Endothelial cell of umbilical vein (primary cell): ENCODE data around the gene MYH11. TPM values are rescaled to one million over a fixed set of nuclear protein-coding genes. Genes with fewer than 3 reads are reported as not detected.

Experiments
- BruUV-seq: library from RNA; stranded (reverse); fragments of 400-500 nt; replicated peaks from 2 replicates; lab custom pipeline; 2021; lab: Mats Ljungman, UMichigan
- CTCF ChIA-PET: fragments of 300-600, 350-600 bp; sonication (Branson Sonifier 250); formaldehyde crosslinking; loops from one replicate; lab custom pipeline; 2021; ENCODE audit warnings: antibody characterized with exemption, inconsistent platforms; lab: Charles Lee
- POLR2A ChIA-PET: fragments of 300-600, 350-600 bp; sonication (Branson Sonifier 250); formaldehyde crosslinking; loops from one replicate; lab custom pipeline; 2021; ENCODE audit warnings: antibody characterized with exemption, inconsistent platforms; lab: Charles Lee
- DNase-seq: peaks from one replicate; pipeline ENCODE4 v3.0.0-alpha.2; 2011; ENCODE audit warnings: low read depth, low spot score
- FAIRE-seq: peaks from 2 replicates; lab custom pipeline; 2011; peaks lifted over from hg19 to GRCh38; lab: Jason Lieb, UNC
- H2AFZ ChIP-seq: 2 replicates; pipeline ENCODE4 v1.6.0; 2012; ENCODE audit warnings: low read depth, low read length, control low read depth, inconsistent platforms
- H3K27ac ChIP-seq: 2 replicates; pipeline ENCODE4 v1.5.1; 2011; ENCODE audit warnings: low read depth, mild to moderate bottlenecking, control low read depth, low read length, moderate library complexity; ENCODE audit not compliant: insufficient read depth
- H3K27me3 ChIP-seq, 2 experiments: 2 replicates each; pipeline versions ENCODE4 v1.6.0 to v1.6.1; 2011; ENCODE audit warnings: low read length in 2 of 2, mixed read lengths in 1 of 2; ENCODE audit not compliant: control insufficient read depth in 2 of 2, insufficient read depth in 2 of 2
- H3K36me3 ChIP-seq, 2 experiments: 2 replicates in 1 of 2; 3 replicates in 1 of 2; pipeline ENCODE4 v1.5.1; 2011; ENCODE audit warnings: low read length in 2 of 2, mild to moderate bottlenecking in 1 of 2, moderate library complexity in 1 of 2; ENCODE audit not compliant: control insufficient read depth in 2 of 2, insufficient read depth in 2 of 2; ENCODE audit errors: extremely low read depth in 1 of 2
- H3K4me1 ChIP-seq: 3 replicates; pipeline ENCODE4 v1.5.1; 2011; ENCODE audit warnings: mild to moderate bottlenecking, low read length; ENCODE audit not compliant: control insufficient read depth, insufficient read depth; ENCODE audit errors: extremely low read depth
- H3K4me2 ChIP-seq: 2 replicates; pipeline ENCODE4 v1.6.1; 2011; ENCODE audit warnings: low read length, control low read depth, mixed read lengths; ENCODE audit not compliant: insufficient read depth
- H3K4me3 ChIP-seq, 3 experiments: fragments of 200-600 bp in 1 of 3; sonication (generic), shearing (Covaris generic) in 1 of 3; replicated peaks in 1 of 3; 2 replicates each; pipeline ENCODE4 v1.5.1; 2011 to 2016; ENCODE audit warnings: control low read depth in 3 of 3, low read length in 3 of 3, mild to moderate bottlenecking in 2 of 3, inconsistent platforms in 1 of 3, low read depth in 1 of 3, moderate library complexity in 1 of 3; ENCODE audit not compliant: insufficient read depth in 1 of 3
- H3K79me2 ChIP-seq: 2 replicates; pipeline ENCODE4 v1.6.0; 2012; ENCODE audit warnings: low read length, inconsistent platforms; ENCODE audit not compliant: control insufficient read depth, insufficient read depth
- H3K9ac ChIP-seq: replicated peaks from 2 replicates; pipeline ENCODE3; 2011; ENCODE audit warnings: low read length, control low read depth; ENCODE audit not compliant: insufficient read depth; ENCODE audit errors: extremely low read depth
- H3K9me1 ChIP-seq: replicated peaks from 3 replicates; pipeline ENCODE4 v1.6.0; 2011; ENCODE audit warnings: mild to moderate bottlenecking, low read length; ENCODE audit not compliant: control insufficient read depth, insufficient read depth; ENCODE audit errors: extremely low read depth
- H3K9me3 ChIP-seq: replicated peaks from 2 replicates; pipeline ENCODE4 v1.5.1; 2012; ENCODE audit warnings: low read length, inconsistent platforms; ENCODE audit not compliant: control insufficient read depth, insufficient read depth
- H4K20me1 ChIP-seq: replicated peaks from 2 replicates; pipeline ENCODE3; 2011; ENCODE audit warnings: mild to moderate bottlenecking, low read length; ENCODE audit not compliant: control insufficient read depth, insufficient read depth; ENCODE audit errors: extremely low read depth
- EZH2 ChIP-seq: IDR thresholded peaks from 2 replicates; pipeline ENCODE4 v1.6.1; 2012; ENCODE audit warnings: borderline replicate concordance, low read depth, mild to moderate bottlenecking, moderate library complexity, low read length, inconsistent platforms; ENCODE audit not compliant: severe bottlenecking
- FOS ChIP-seq: IDR thresholded peaks from 2 replicates; pipeline ENCODE4 v1.6.1; 2011; ENCODE audit warnings: mild to moderate bottlenecking, low read length, moderate library complexity, borderline replicate concordance; ENCODE audit not compliant: insufficient read depth
- GATA2 ChIP-seq: IDR thresholded peaks from 2 replicates; pipeline ENCODE4 v1.7.0; 2011; ENCODE audit warnings: low read depth, mild to moderate bottlenecking, moderate library complexity, mixed read lengths, low read length; ENCODE audit not compliant: insufficient read length, insufficient read depth
- JUN ChIP-seq: IDR thresholded peaks from 2 replicates; pipeline ENCODE4 v1.6.1; 2011; ENCODE audit warnings: borderline replicate concordance, low read depth; ENCODE audit not compliant: insufficient read length, insufficient read depth
- MYC ChIP-seq: IDR thresholded peaks from one replicate; pipeline ENCODE4 v1.6.1; 2011; ENCODE audit warnings: mild to moderate bottlenecking, low read depth, low read length
- POLR2A ChIP-seq: IDR thresholded peaks from 2 replicates; pipeline ENCODE4 v1.6.1; 2012; ENCODE audit warnings: low read depth, mild to moderate bottlenecking, control low read depth, low read length
- POLR2AphosphoS5 ChIP-seq: IDR thresholded peaks from 2 replicates; pipeline ENCODE4 v1.6.1; 2012; ENCODE audit warnings: low read depth, mild to moderate bottlenecking, control low read depth, low read length, moderate library complexity; ENCODE audit not compliant: insufficient read depth
- dilution Hi-C: fragments of 300-500 bp; cut with MboI; formaldehyde crosslinking; loops from one replicate; pipeline ENCODE4 v1.15.0; 2019; ENCODE audit warnings: low sequenced_read_pairs; ENCODE audit not compliant: extremely low pct_ligation_motif_present
- intact Hi-C: fragments of 100-400 bp; cut with micrococcal nuclease; formaldehyde crosslinking; loops from one replicate; pipeline ENCODE4 v1.10.0; 2022
- polyA plus RNA-seq, 4 experiments: library from polyadenylated mRNA; depleted of rRNA in 3 of 4; stranded (reverse) in 3 of 4; unstranded in 1 of 4; fragments of >200 nt; gene quantifications; 2 replicates each; pipeline versions ENCODE4 v1.2.1 to v1.2.3, GENCODE V29; 2011 to 2012; ENCODE audit warnings: missing spikeins in 1 of 4
- total RNA-seq: library from RNA; stranded (reverse); gene quantifications from 2 replicates; pipeline ENCODE4 v1.2.3, GENCODE V29; 2021
- TF ChIP-seq, protein P1 (sequence below): IDR thresholded peaks from 2 replicates; pipeline ENCODE4 v1.6.1; 2011; ENCODE audit not compliant: insufficient read depth, insufficient read length
- TF ChIP-seq, protein P2 (sequence below), 2 donors: IDR thresholded peaks; 1 replicate in 1 of 2; 2 replicates in 1 of 2; pipeline ENCODE4 v1.5.1; 2011; ENCODE audit warnings: low read length in 2 of 2, mild to moderate bottlenecking in 2 of 2, moderate library complexity in 2 of 2, control low read depth in 1 of 2, inconsistent platforms in 1 of 2, low read depth in 1 of 2; ENCODE audit not compliant: insufficient read depth in 1 of 2; ENCODE audit errors: extremely low read depth in 1 of 2

MYH11 gene
- total and polyA plus RNA-seq, 2 donors (not counting 3 experiments of a cell fraction or from before 2014, with no cell fraction given): not detected

DNA sequence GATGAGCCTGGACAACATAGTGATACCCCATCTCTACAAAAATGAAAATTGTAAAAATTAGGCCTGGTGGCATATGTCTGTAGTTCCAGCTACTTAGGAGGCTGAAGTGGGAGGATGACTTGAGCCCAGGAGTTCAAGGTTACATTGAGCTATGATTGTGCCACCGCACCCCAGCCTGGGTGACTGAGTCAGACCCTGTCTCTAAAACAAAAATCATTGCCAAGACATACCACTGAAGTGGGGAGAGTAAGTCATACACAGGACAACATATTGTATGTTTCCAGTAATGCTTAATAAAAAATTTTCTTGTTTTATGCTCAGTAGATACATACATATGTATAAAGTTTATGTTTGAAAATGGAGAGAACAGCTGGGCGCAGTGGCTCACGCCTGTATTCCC, 167.5 kb downstream of the MYH11 start:
- no TSS peak for BruUV-seq
- DNase-seq: no peak
- Histone ChIP-seq H3K4me2 (no peak overlapping the region), H3K9ac (no peak overlapping the region), H3K9me1 (no peaks in the 10 kb centered on the region), H3K36me3 (peaks cover 24 to 30% of the 10 kb centered on the region in 2 experiments), H3K27ac (no peak overlapping the region), H3K9me3 (no peaks in the 10 kb centered on the region), H3K4me1 (no peaks in the 10 kb centered on the region), H3K4me3 (no peak overlapping the region), H4K20me1 (no peaks in the 10 kb centered on the region), H2AFZ (no peak overlapping the region), H3K27me3 (no peaks in the 10 kb centered on the region), H3K79me2 (peaks cover 6% of the 10 kb centered on the region)
- CTCF ChIA-PET: interaction anchor here (1.0 kb wide), 1 partner anchor 16 kb away, joined by 5 read pairs; no protein-coding TSS in a partner anchor
- POLR2A ChIA-PET: no interaction called here
- intact Hi-C loops: no loop called here
- no peak for FAIRE-seq
- TF ChIP-seq, protein P1, sequence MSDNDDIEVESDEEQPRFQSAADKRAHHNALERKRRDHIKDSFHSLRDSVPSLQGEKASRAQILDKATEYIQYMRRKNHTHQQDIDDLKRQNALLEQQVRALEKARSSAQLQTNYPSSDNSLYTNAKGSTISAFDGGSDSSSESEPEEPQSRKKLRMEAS: no peak
- TF ChIP-seq MYC: no peak
- TF ChIP-seq POLR2AphosphoS5: no peak
- no peak for TF ChIP-seq EZH2
- TF ChIP-seq GATA2: no peak
- dilution Hi-C loops: no loop called here

DNA sequence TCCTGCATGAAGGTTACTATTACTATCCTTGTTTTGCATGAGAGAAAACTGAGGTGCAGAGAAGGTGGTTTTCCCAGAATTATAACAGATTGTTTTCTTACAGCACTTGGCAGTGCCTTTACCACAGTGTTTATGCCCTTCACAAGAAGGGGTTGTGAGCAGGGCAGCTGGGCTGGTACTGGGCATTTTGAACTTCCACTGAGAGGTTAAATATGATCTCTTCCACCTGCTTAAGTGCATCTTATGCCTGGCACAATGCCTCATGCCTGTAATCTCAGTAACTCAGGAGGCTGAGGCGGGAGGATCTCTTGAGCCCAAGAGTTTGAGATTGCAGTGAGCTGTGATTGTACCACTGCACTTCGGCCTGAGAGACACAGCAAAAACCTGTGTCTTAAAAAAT, 170.5 kb downstream of the MYH11 start:
- Histone ChIP-seq H3K79me2 (peaks cover 9% of the 10 kb centered on the region), H3K9me1 (no peaks in the 10 kb centered on the region), H4K20me1 (no peaks in the 10 kb centered on the region), H3K27me3 (no peaks in the 10 kb centered on the region), H3K4me2 (no peak overlapping the region), H3K27ac (no peak overlapping the region), H3K9me3 (no peaks in the 10 kb centered on the region), H2AFZ (no peak overlapping the region), H3K36me3 (peaks cover 12 to 22% of the 10 kb centered on the region in 2 experiments), H3K4me1 (peaks cover 5% of the 10 kb centered on the region), H3K9ac (no peak overlapping the region), H3K4me3 (no peak overlapping the region)
- ChIA-PET CTCF (no interaction called here), POLR2A (no interaction called here)
- BruUV-seq: no TSS peak
- intact Hi-C loops (no loop called here), dilution Hi-C loops (no loop called here)
- no peak for FAIRE-seq
- no peak for DNase-seq
- TF ChIP-seq POLR2AphosphoS5 (no peak), MYC (no peak), JUN (no peak), GATA2 (no peak), FOS (no peak), POLR2A (no peak), EZH2 (no peak)
- TF ChIP-seq, protein P2, sequence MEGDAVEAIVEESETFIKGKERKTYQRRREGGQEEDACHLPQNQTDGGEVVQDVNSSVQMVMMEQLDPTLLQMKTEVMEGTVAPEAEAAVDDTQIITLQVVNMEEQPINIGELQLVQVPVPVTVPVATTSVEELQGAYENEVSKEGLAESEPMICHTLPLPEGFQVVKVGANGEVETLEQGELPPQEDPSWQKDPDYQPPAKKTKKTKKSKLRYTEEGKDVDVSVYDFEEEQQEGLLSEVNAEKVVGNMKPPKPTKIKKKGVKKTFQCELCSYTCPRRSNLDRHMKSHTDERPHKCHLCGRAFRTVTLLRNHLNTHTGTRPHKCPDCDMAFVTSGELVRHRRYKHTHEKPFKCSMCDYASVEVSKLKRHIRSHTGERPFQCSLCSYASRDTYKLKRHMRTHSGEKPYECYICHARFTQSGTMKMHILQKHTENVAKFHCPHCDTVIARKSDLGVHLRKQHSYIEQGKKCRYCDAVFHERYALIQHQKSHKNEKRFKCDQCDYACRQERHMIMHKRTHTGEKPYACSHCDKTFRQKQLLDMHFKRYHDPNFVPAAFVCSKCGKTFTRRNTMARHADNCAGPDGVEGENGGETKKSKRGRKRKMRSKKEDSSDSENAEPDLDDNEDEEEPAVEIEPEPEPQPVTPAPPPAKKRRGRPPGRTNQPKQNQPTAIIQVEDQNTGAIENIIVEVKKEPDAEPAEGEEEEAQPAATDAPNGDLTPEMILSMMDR (IDR thresholded peaks at IDR 0.05; ENCODE audit: extremely low read depth in 1 of 2, insufficient read depth in 1 of 2, low read depth in 1 of 2, low read length in 2 of 2): no peak
- TF ChIP-seq, protein P1: no peak
